Activated T-cell treated with anti-CD3 and anti-CD28 coated beads, Interleukin-2, amount 50 U/mL, for 72 hours (primary cell): ENCODE measurements around the gene RASD2. TPM values are rescaled to one million over a fixed set of nuclear protein-coding genes. Genes with fewer than 3 reads are reported as not detected.

Source experiments
- ATAC-seq, 2 donors: fragments of 150-1000 bp; cut with Tn5 transposase; replicated peaks in 1 of 2; 2 replicates each; pipeline ENCODE4 v1.10.0; 2021; ENCODE audit warnings: moderate library complexity in 2 of 2, mild to moderate bottlenecking in 1 of 2
- DNase-seq, 2 donors: peaks; one replicate each; pipeline ENCODE4 v3.0.0; 2021 to 2022; ENCODE audit warnings: mixed read lengths in 1 of 2
- H3K27ac Mint-ChIP-seq: one replicate; pipeline ENCODE4 v1.8.0; 2022; ENCODE audit warnings: mild to moderate bottlenecking, moderate library complexity, mixed read lengths
- H3K27me3 Mint-ChIP-seq: one replicate; pipeline ENCODE4 v1.8.0; 2022; ENCODE audit warnings: low read depth, mixed read lengths
- H3K36me3 Mint-ChIP-seq, 2 donors: one replicate each; pipeline ENCODE4 v1.8.0; 2022; ENCODE audit warnings: mixed read lengths in 2 of 2, mild to moderate bottlenecking in 1 of 2; ENCODE audit not compliant: insufficient read depth in 2 of 2
- H3K4me1 Mint-ChIP-seq: one replicate; pipeline ENCODE4 v1.8.0; 2022; ENCODE audit warnings: low read depth, mixed read lengths
- H3K4me3 Mint-ChIP-seq, 2 donors: one replicate each; pipeline ENCODE4 v1.8.0; 2022; ENCODE audit warnings: mild to moderate bottlenecking in 2 of 2, mixed read lengths in 2 of 2, moderate library complexity in 2 of 2
- H3K9me3 Mint-ChIP-seq, 2 donors: one replicate each; pipeline ENCODE4 v1.8.0; 2022; ENCODE audit warnings: mixed read lengths in 2 of 2
- total RNA-seq, 2 donors: library from RNA; stranded (reverse); gene quantifications; one replicate each; pipeline ENCODE4 v1.2.3, GENCODE V29; 2022

The RASD2 gene
- total RNA-seq, 2 donors from 2014 or later: 0.19 to 0.28 TPM

DNA sequence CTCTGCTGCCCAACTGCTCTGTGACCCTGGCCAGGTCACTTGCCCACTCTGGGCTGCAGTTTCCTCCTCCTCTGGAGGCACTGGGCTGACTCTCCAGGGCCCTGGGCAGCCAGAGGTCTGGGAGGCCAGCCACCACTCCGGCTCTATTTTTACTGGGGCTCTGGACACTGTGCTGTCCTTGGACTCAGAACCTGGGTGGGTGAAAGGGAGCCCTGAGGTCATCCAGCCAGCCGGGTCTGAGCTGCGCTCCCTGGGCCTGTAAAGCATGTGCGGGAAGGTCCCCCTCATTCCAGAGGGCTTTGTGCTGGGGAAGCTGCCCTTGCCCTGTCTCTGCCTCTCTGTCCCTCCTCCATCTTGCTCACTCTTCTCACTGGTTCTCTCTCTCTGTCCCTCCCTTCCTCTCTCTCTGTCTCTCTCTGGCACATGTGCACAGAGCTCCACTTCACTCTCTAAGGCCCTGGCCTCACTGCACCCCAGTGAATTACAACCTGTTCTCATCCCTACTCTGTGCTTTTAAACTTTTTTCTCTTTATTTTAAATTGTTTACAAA, 51.9 kb downstream of the RASD2 start:
- DNase-seq: no peak
- Mint-ChIP-seq H3K36me3 (no peaks in the 10 kb centered on the region), H3K27ac (no peak overlapping the region), H3K27me3 (no peaks in the 10 kb centered on the region), H3K9me3 (no peaks in the 10 kb centered on the region), H3K4me1 (no peaks in the 10 kb centered on the region), H3K4me3 (no peak overlapping the region)
- ATAC-seq: no peak

- no peak overlapping the region for H3K27ac Mint-ChIP-seq
- H3K27me3 Mint-ChIP-seq: no peaks in the 10 kb centered on the region
- H3K4me1 Mint-ChIP-seq: no peaks in the 10 kb centered on the region
- H3K4me3 Mint-ChIP-seq: no peak overlapping the region
- DNase-seq (no peak), ATAC-seq (no peak)
- no peaks in the 10 kb centered on the region for H3K9me3 Mint-ChIP-seq
- no peaks in the 10 kb centered on the region for H3K36me3 Mint-ChIP-seq
Observed at GRCh38 chr22:35593071-35593890, 52.6 kb downstream of the RASD2 start.

- H3K27ac Mint-ChIP-seq: no peak overlapping the region
Observed at GRCh38 chr22:35593891-35594470, 53.4 kb downstream of the RASD2 start.

DNA sequence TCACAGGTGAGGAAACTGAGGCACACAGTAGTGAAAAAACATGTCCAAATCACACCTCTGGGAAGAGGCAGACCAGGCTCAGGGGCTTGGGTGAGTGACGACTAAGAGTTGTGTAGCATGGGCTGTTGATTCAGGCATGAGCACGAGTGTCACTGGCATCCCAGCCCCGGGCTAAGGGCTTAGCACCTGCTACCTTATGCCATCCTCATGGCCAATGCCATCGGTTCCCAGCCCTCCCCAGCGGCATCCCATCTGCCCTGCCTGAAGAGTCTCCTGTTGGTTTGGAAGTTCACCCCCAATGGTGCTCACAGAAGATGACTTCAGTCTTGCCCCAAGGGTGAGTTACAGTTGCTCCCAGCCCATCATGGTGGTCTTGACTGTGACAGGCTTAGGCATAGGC, 54.1 kb downstream of the RASD2 start:
- ATAC-seq (no peak), DNase-seq (no peak)
- no peak overlapping the region for H3K4me3 Mint-ChIP-seq
- no peaks in the 10 kb centered on the region for H3K4me1 Mint-ChIP-seq
- H3K36me3 Mint-ChIP-seq: no peaks in the 10 kb centered on the region
- no peaks in the 10 kb centered on the region for H3K9me3 Mint-ChIP-seq
- no peak overlapping the region for H3K27ac Mint-ChIP-seq
- H3K27me3 Mint-ChIP-seq: no peaks in the 10 kb centered on the region

More at GRCh38 chr22:35593891-35594470, 53.4 kb downstream of the RASD2 start:
- ATAC-seq (no peak), DNase-seq (no peak)
- Mint-ChIP-seq H3K4me1 (no peaks in the 10 kb centered on the region), H3K9me3 (no peaks in the 10 kb centered on the region), H3K36me3 (no peaks in the 10 kb centered on the region), H3K27me3 (no peaks in the 10 kb centered on the region), H3K4me3 (no peak overlapping the region)

- no peak for DNase-seq
- Mint-ChIP-seq H3K9me3 (no peaks in the 10 kb centered on the region), H3K36me3 (no peaks in the 10 kb centered on the region), H3K27me3 (no peaks in the 10 kb centered on the region), H3K4me1 (no peaks in the 10 kb centered on the region), H3K27ac (no peak overlapping the region), H3K4me3 (no peak overlapping the region)
- ATAC-seq: no peak
Observed at GRCh38 chr22:35596821-35597220, 56.2 kb downstream of the RASD2 start.

DNA sequence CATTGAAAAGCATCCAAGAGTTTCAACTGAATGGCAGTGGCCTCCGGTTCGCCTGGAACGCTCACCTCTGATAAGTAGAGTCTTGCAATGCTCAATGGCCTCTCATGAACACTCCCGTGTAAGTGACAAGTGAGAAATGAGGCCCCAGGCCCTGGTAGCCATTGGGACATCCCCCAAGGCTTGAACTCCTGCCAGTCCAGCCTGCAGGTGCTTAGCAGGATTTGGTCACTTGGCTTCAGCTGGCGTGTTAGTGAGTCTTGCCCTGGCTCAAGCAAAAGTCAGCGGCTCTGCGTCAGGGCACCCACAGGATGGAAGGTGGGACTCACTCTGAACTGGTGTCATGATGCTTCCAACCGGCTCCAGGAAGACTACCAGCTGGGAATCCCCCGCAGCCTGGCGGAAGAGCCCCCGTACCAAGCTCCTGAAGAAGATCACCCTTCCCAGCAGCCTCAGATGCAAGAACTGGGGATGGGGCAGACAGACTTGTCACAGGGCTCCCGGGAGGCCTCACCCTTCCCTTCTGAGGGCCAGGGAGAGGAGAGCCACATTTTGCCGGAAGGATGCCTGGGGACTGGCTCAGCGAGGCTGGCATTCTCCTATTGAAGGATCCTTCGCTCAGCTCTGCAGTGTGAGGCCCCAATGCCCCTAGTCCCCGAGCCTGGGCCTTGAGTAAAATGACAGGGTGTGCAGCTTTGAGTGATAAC, 57.2 kb downstream of the RASD2 start:
- H3K9me3 Mint-ChIP-seq: no peaks in the 10 kb centered on the region
- DNase-seq: no peak
- ATAC-seq: no peak
- no peaks in the 10 kb centered on the region for H3K36me3 Mint-ChIP-seq
- no peaks in the 10 kb centered on the region for H3K4me1 Mint-ChIP-seq
- H3K27ac Mint-ChIP-seq: no peak overlapping the region
- no peaks in the 10 kb centered on the region for H3K27me3 Mint-ChIP-seq
- no peak overlapping the region for H3K4me3 Mint-ChIP-seq

DNA sequence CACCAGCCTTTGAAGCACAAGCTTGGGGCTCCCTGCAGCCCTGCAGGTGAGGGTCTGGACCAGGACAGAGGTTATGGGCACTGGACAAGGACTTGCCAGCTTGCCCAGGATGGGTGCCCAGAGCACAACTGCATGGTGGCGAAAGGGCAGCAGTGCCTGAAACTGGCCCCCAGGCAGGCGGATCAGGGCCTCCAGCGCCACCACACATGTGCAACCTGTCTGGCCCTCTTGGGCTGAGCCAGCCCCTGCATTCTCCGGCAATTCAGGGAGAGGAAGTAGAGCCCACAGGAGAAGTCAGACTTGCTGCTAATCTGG, 57.7 kb downstream of the RASD2 start:
- no peaks in the 10 kb centered on the region for H3K9me3 Mint-ChIP-seq
- no peaks in the 10 kb centered on the region for H3K36me3 Mint-ChIP-seq
- DNase-seq (no peak), ATAC-seq (no peak)
- H3K27ac Mint-ChIP-seq: no peak overlapping the region
- no peaks in the 10 kb centered on the region for H3K27me3 Mint-ChIP-seq
- H3K4me1 Mint-ChIP-seq: no peaks in the 10 kb centered on the region
- no peak overlapping the region for H3K4me3 Mint-ChIP-seq

DNA sequence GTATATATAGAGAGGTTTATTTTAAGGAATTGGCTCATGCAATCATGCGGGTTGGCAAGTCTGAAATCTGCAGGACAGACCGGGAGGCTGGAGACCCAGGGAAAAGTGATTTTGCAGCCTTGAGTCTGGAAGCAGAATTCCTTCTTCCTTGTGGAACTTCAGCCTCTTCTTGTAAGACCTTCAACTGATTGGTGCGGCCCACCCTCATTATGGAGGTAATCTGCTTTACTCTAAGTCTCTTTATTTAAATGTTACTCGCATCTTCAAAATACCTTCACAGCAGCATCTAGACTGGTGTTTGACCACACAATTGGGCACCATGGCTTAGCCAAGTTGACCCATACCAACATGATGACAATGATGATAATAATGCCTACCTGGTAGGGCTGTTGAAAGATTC, 58.7 kb downstream of the RASD2 start:
- H3K27ac Mint-ChIP-seq: no peak overlapping the region
- no peaks in the 10 kb centered on the region for H3K36me3 Mint-ChIP-seq
- no peak for ATAC-seq
- DNase-seq: no peak
- H3K4me1 Mint-ChIP-seq: peaks cover under 1% of the 10 kb centered on the region
- no peak overlapping the region for H3K4me3 Mint-ChIP-seq
- H3K27me3 Mint-ChIP-seq: no peaks in the 10 kb centered on the region
- H3K9me3 Mint-ChIP-seq: no peaks in the 10 kb centered on the region

- ATAC-seq (no peak), DNase-seq (no peak)
- no peak overlapping the region for H3K27ac Mint-ChIP-seq
- no peaks in the 10 kb centered on the region for H3K9me3 Mint-ChIP-seq
- H3K36me3 Mint-ChIP-seq: no peaks in the 10 kb centered on the region
- H3K4me1 Mint-ChIP-seq: peaks cover 12% of the 10 kb centered on the region
- H3K27me3 Mint-ChIP-seq: no peaks in the 10 kb centered on the region
- no peak overlapping the region for H3K4me3 Mint-ChIP-seq
Observed at GRCh38 chr22:35600476-35600875, 59.8 kb downstream of the RASD2 start.

- no peak for ATAC-seq
- Mint-ChIP-seq H3K9me3 (no peaks in the 10 kb centered on the region), H3K27ac (no peak overlapping the region), H3K36me3 (no peaks in the 10 kb centered on the region), H3K4me3 (no peak overlapping the region), H3K27me3 (peaks cover 2% of the 10 kb centered on the region), H3K4me1 (peaks cover 13% of the 10 kb centered on the region)
- DNase-seq: no peak
Observed at GRCh38 chr22:35601013-35601580, 60.5 kb downstream of the RASD2 start.

DNA sequence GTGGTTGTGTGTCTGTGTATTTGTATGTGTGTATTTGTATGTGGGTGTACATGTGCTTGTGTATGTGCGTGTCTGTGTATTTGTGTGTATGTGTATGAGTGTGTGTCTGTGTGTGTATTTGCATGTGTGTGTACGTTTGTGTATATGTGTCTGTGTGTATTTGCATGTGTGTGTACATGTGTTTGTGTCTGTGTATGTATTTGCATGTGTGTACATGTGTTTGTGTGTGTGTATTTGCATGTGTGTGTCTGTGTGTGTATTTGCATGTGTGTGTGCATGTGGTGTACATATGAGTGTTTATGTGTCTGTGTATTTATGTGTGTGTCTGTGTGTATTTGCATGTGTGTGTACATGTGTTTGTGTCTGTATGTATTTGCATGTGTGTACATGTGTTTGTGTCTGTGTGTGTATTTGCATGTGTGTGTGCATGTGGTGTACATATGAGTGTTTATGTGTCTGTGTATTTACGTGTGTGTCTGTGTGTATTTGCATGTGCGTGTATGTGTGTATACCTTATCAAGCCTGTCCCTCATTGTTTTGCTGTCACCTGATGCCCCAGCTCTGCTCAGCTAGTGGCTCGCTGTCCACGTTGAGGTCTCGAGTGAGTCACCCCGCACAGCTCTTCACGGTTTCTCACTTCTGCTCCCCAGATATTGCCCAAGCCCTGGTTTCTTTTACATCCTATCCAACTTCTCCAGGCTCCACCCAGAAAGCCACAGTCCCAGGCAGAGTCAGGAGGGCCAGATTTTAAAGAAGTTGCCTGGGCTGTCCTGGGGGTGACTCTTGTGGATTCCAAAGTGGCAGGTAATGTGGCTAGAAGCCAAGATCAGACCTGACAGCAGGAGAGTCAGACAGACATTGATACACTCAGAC, 61.3 kb downstream of the RASD2 start:
- H3K4me3 Mint-ChIP-seq: no peak overlapping the region

More for the DNA sequence above, 61.3 kb downstream of the RASD2 start:
- ATAC-seq (peak; percentile 41), DNase-seq (peak in 1 of 2 donors; percentile 12)
- no peaks in the 10 kb centered on the region for H3K36me3 Mint-ChIP-seq
- no peaks in the 10 kb centered on the region for H3K9me3 Mint-ChIP-seq
- H3K4me1 Mint-ChIP-seq: peaks cover 13% of the 10 kb centered on the region
- peaks cover 9% of the 10 kb centered on the region for H3K27me3 Mint-ChIP-seq
- no peak overlapping the region for H3K27ac Mint-ChIP-seq
